Measurements from ENCODE around the gene SULT4A1.

Gene SULT4A1

DNA sequence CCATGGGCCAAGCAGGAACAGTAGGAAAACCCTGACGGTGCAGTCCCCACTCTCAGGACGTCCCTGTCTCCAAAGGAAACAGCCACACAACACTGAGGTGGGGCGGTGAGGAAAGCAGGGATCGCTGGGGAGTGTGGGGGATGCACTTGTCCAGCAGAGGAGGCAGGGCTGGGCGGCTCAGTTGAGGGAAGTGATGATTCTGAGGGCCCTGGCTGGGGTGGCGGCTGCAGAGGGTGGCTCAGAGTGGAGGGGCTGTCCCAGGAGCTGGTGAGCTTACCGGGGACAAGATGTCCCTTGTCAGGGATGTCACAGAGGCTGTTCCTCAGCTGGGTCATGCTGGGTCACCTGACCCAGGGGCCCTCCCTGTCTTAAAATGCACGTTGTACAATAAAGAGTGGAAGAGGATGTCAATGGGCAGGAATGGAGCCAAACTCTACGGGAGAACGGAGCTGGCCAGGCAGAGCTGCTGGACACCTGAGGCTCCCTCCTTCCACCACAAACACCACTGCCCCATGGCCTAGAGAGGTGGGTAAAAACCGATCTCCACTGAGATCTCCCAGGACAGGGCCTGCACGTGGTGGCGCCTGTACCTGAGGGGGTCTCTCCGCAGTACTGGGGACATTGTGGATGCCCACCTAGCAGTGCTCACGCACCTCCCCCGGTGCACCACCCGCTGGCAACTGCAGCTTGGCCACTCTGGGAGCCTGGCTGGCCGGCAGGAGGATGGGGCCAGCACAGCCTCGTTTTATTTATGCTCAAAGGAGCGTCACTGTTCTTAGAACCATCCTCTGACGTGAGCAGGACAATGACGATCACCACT, 40.5 kb downstream of the SULT4A1 start:
- no peaks in the 10 kb centered on the region for H3K36me3 ChIP-seq (ENCODE audit: low read length)
- no peak overlapping the region for H3K9ac ChIP-seq (ENCODE audit: low read length)
- H3K4me2 ChIP-seq (ENCODE audit: low read depth, low read length, poor library complexity, severe bottlenecking), result no peak overlapping the region
- no peak overlapping the region for H3K27ac ChIP-seq (ENCODE audit: low read depth, low read length)
- no peaks in the 10 kb centered on the region for H4K20me1 ChIP-seq (ENCODE audit: low read depth, low read length)
- H2AFZ ChIP-seq (ENCODE audit: low read depth, low read length, severe bottlenecking), result no peak overlapping the region
- no peak overlapping the region for H3K4me3 ChIP-seq (ENCODE audit: insufficient read depth, low read length, poor library complexity, severe bottlenecking)
- H3K79me2 ChIP-seq (ENCODE audit: insufficient read depth, low read length), result no peaks in the 10 kb centered on the region
- H3F3A ChIP-seq (ENCODE audit: insufficient read depth), result no peaks in the 10 kb centered on the region
- no peaks in the 10 kb centered on the region for H3K27me3 ChIP-seq (ENCODE audit: low read length)
- H3K9me3 ChIP-seq (ENCODE audit: insufficient read depth, low read length), result no peaks in the 10 kb centered on the region
- H3K9me2 ChIP-seq (replicated peaks; ENCODE audit: insufficient read depth, low read length), result no peaks in the 10 kb centered on the region
- no peak for TF ChIP-seq EZH2phosphoT487 (conservative IDR thresholded peaks at IDR 0.05; ENCODE audit: low read length)
- TF ChIP-seq, protein P1, sequence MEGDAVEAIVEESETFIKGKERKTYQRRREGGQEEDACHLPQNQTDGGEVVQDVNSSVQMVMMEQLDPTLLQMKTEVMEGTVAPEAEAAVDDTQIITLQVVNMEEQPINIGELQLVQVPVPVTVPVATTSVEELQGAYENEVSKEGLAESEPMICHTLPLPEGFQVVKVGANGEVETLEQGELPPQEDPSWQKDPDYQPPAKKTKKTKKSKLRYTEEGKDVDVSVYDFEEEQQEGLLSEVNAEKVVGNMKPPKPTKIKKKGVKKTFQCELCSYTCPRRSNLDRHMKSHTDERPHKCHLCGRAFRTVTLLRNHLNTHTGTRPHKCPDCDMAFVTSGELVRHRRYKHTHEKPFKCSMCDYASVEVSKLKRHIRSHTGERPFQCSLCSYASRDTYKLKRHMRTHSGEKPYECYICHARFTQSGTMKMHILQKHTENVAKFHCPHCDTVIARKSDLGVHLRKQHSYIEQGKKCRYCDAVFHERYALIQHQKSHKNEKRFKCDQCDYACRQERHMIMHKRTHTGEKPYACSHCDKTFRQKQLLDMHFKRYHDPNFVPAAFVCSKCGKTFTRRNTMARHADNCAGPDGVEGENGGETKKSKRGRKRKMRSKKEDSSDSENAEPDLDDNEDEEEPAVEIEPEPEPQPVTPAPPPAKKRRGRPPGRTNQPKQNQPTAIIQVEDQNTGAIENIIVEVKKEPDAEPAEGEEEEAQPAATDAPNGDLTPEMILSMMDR (IDR thresholded peaks at IDR 0.05; ENCODE audit: insufficient read depth, low read length, poor library complexity, severe bottlenecking), result no peak

DNA sequence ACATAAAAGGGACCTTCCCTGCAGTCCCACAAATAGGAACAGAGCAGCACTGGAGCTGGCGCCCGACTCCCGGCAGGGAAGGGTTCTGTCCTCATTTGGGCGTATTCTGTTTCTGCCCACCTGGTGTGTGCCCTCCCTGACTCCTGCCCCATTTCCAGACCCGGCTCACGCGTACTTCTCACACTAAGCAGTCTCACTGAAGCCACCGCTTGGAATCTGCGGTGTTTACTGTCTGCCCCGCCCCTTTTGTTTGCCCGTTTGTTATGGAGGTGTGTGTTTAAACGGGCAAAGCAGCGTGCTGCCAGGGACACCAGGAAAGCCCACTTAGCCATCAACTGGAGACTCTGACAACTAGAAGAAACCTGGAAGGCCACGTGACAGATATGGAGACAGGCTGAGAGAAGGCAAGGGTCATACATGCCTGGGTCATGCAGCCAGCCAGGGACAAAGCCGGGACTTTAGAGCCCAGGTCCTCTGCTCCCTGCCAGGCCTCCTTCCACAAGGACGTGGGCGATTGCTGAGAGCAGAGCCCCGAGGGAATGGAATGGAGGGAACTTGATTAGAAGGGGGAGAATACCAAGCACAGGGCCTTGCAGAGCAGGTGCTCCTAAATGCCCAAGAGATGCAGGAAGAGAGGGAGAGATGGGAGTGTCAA, 41.5 kb downstream of the SULT4A1 start:
- Histone ChIP-seq H2AFZ (ENCODE audit: low read depth, low read length, severe bottlenecking) (no peak overlapping the region), H3K79me2 (ENCODE audit: insufficient read depth, low read length) (no peaks in the 10 kb centered on the region), H3K4me3 (ENCODE audit: insufficient read depth, low read length, poor library complexity, severe bottlenecking) (no peak overlapping the region), H3K9me3 (ENCODE audit: insufficient read depth, low read length) (no peaks in the 10 kb centered on the region), H3K9ac (ENCODE audit: low read length) (no peak overlapping the region), H3K36me3 (ENCODE audit: low read length) (no peaks in the 10 kb centered on the region), H4K20me1 (ENCODE audit: low read depth, low read length) (no peaks in the 10 kb centered on the region), H3K27ac (ENCODE audit: low read depth, low read length) (no peak overlapping the region), H3K4me2 (ENCODE audit: low read depth, low read length, poor library complexity, severe bottlenecking) (no peak overlapping the region), H3K9me2 (replicated peaks; ENCODE audit: insufficient read depth, low read length) (no peaks in the 10 kb centered on the region), H3K27me3 (ENCODE audit: low read length) (no peaks in the 10 kb centered on the region), H3F3A (ENCODE audit: insufficient read depth) (no peaks in the 10 kb centered on the region)
- TF ChIP-seq EZH2phosphoT487 (conservative IDR thresholded peaks at IDR 0.05; ENCODE audit: low read length), result no peak
- TF ChIP-seq, protein P1 (IDR thresholded peaks at IDR 0.05; ENCODE audit: insufficient read depth, low read length, poor library complexity, severe bottlenecking), result no peak

DNA sequence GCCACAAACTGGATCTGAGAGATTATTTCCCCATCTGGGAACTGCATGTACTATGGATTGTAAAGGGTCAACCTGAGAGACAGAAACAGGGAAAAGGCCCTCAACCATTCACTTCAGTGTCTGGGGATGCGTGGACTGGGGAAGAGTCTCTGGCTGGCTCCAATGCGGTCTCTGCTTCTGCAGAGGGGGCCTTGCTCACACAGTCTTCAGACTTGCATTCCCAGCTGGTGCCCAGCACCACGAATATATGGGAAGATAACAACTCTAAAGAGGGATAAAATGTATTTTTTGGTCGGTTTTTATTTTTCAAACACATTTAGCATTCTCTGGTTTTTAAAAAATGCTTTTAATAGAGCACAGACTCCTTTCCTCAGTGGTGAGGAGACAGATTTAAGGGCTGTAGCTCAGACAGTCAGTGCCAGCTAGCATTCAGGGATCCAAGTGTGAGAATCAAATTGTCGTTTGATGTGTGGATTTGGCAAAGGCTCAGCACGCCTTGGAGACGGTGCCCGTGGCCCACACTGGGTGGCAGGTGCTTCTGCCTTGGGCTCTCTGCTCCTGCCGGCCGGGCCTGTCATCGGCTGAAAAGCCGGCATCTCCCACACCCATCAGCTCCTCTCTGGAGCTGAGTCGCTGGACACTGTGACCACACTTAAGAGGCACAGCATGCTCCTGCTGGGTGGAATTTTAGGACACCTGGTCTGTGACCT, 42.2 kb downstream of the SULT4A1 start:
- TF ChIP-seq, protein P1 (IDR thresholded peaks at IDR 0.05; ENCODE audit: insufficient read depth, low read length, poor library complexity, severe bottlenecking), result no peak
- no peak for TF ChIP-seq EZH2phosphoT487 (conservative IDR thresholded peaks at IDR 0.05; ENCODE audit: low read length)
- no peaks in the 10 kb centered on the region for H3K36me3 ChIP-seq (ENCODE audit: low read length)
- no peak overlapping the region for H2AFZ ChIP-seq (ENCODE audit: low read depth, low read length, severe bottlenecking)
- H4K20me1 ChIP-seq (ENCODE audit: low read depth, low read length), result no peaks in the 10 kb centered on the region
- H3K9me2 ChIP-seq (replicated peaks; ENCODE audit: insufficient read depth, low read length), result no peaks in the 10 kb centered on the region
- no peaks in the 10 kb centered on the region for H3K9me3 ChIP-seq (ENCODE audit: insufficient read depth, low read length)
- no peaks in the 10 kb centered on the region for H3K27me3 ChIP-seq (ENCODE audit: low read length)
- no peak overlapping the region for H3K4me3 ChIP-seq (ENCODE audit: insufficient read depth, low read length, poor library complexity, severe bottlenecking)
- no peaks in the 10 kb centered on the region for H3F3A ChIP-seq (ENCODE audit: insufficient read depth)
- no peak overlapping the region for H3K27ac ChIP-seq (ENCODE audit: low read depth, low read length)
- no peak overlapping the region for H3K4me2 ChIP-seq (ENCODE audit: low read depth, low read length, poor library complexity, severe bottlenecking)
- no peak overlapping the region for H3K9ac ChIP-seq (ENCODE audit: low read length)
- H3K79me2 ChIP-seq (ENCODE audit: insufficient read depth, low read length), result no peaks in the 10 kb centered on the region

Measured in SU-DHL-6 (cell line).